GM12878 (cell line): Measurements from ENCODE around the gene TXNIP.

ENCODE experiments used
- BCLAF1 ChIP-seq: fragments of 450-650 bp; IDR thresholded peaks from 2 replicates; pipeline ENCODE4 v1.6.1; 2017; ENCODE audit warnings: antibody characterized with exemption, mild to moderate bottlenecking, moderate library complexity
- CBX3 ChIP-seq: fragments of 200-600 bp; sonication (generic); IDR thresholded peaks from 2 replicates; pipeline ENCODE4 v1.6.1; 2016; ENCODE audit warnings: low read depth, borderline replicate concordance
- CEBPZ ChIP-seq: fragments of 150-350 bp; IDR thresholded peaks from 2 replicates; pipeline ENCODE4 v1.6.1; 2016; ENCODE audit warnings: low read depth, low read length
- CTCF ChIP-seq, 3 experiments: IDR thresholded peaks in 2 of 3; conservative IDR thresholded peaks in 1 of 3; 2 replicates each; pipeline ENCODE4 v1.5.1; 2011; ENCODE audit warnings: low read depth in 3 of 3, low read length in 3 of 3, mild to moderate bottlenecking in 3 of 3, control low read depth in 2 of 3, moderate library complexity in 2 of 3, inconsistent platforms in 1 of 3, mixed read lengths in 1 of 3; ENCODE audit not compliant: control insufficient read depth in 2 of 3, insufficient read depth in 1 of 3; ENCODE audit errors: extremely low read depth in 1 of 3
- ETV6 ChIP-seq, 2 experiments: fragments of 450-650 bp in 1 of 2; IDR thresholded peaks in 1 of 2; conservative IDR thresholded peaks in 1 of 2; 2 replicates each; pipeline ENCODE4 v1.6.1; 2014; ENCODE audit warnings: antibody characterized with exemption in 1 of 2, borderline replicate concordance in 1 of 2, low read depth in 1 of 2, mild to moderate bottlenecking in 1 of 2, moderate library complexity in 1 of 2
- NFYA ChIP-seq: IDR thresholded peaks from 2 replicates; pipeline ENCODE4 v1.6.1; 2011; ENCODE audit warnings: low read depth, mild to moderate bottlenecking, low read length, improper control_type of control experiment, borderline replicate concordance
- POLR2A ChIP-seq: IDR thresholded peaks from 2 replicates; pipeline ENCODE4 v1.6.1; 2011; ENCODE audit warnings: low read depth, mild to moderate bottlenecking, low read length
- RFX5 ChIP-seq: IDR thresholded peaks from 2 replicates; pipeline ENCODE4 v1.6.1; 2011; ENCODE audit warnings: low read depth, low read length, improper control_type of control experiment
- ZNF274 ChIP-seq: IDR thresholded peaks from one replicate; pipeline ENCODE4 v1.8.0; 2011; ENCODE audit not compliant: insufficient read length, insufficient read depth

GRCh38 chr1:146013559-146013922, 17.2 kb upstream of the TXNIP start:
- TF ChIP-seq RFX5 (no peak), BCLAF1 (no peak), CEBPZ (no peak), CTCF (IDR thresholded peaks at IDR 0.05 in 2 of 3, conservative IDR thresholded peaks at IDR 0.05 in 1 of 3; ENCODE audit: control insufficient read depth in 2 of 3, extremely low read depth in 1 of 3, insufficient read depth in 1 of 3, low read depth in 3 of 3, low read length in 3 of 3) (no peak), NFYA (no peak), CBX3 (no peak), POLR2A (no peak), ZNF274 (no peak), ETV6 (conservative IDR thresholded peaks at IDR 0.05 in 1 of 2, IDR thresholded peaks at IDR 0.05 in 1 of 2; ENCODE audit: borderline replicate concordance in 1 of 2, low read depth in 1 of 2) (no peak)
